Activated gamma-delta T cell treated with anti-CD3 and anti-CD28 coated beads, Interleukin-2, amount 50 U/mL, for 16 hours (primary cell): ENCODE results near the gene JADE2.
"Not testable (repeated sequence)": the region's sequence is repeated elsewhere in the genome, so short reads cannot be mapped to it uniquely, and the experiment has no call there.

Source experiments
- DNase-seq: peaks from one replicate; pipeline ENCODE4 v3.0.0-alpha.2; 2020; ENCODE audit warnings: low read depth

JADE2 gene

GRCh38 chr5:134524826-134525682, at the start of gene JADE2:
Gene JADE2, plus strand, starts transcription at chr5:134525670. Its CDS starts 10,188 bp downstream, at chr5:134535858.
- peak; percentile 68 for DNase-seq

- no peak for DNase-seq
Observed at GRCh38 chr5:134477462-134478245, 47.8 kb upstream of the JADE2 start.

GRCh38 chr5:134479839-134480238, 45.6 kb upstream of the JADE2 start:
- no peak for DNase-seq

GRCh38 chr5:134489227-134489944, 36.1 kb upstream of the JADE2 start:
- DNase-seq = no peak

- no peak for DNase-seq
Observed at GRCh38 chr5:134490255-134490924, 35.1 kb upstream of the JADE2 start.

- DNase-seq = no peak
Observed at GRCh38 chr5:134490925-134491271, 34.6 kb upstream of the JADE2 start.

GRCh38 chr5:134491841-134492442, 33.5 kb upstream of the JADE2 start:
- DNase-seq = no peak

- DNase-seq = no peak
Observed at GRCh38 chr5:134492568-134492967, 32.9 kb upstream of the JADE2 start.

- DNase-seq = no peak
Observed at GRCh38 chr5:134493461-134494055, 31.9 kb upstream of the JADE2 start.

GRCh38 chr5:134494780-134495179, 30.7 kb upstream of the JADE2 start:
- DNase-seq = no peak

DNA sequence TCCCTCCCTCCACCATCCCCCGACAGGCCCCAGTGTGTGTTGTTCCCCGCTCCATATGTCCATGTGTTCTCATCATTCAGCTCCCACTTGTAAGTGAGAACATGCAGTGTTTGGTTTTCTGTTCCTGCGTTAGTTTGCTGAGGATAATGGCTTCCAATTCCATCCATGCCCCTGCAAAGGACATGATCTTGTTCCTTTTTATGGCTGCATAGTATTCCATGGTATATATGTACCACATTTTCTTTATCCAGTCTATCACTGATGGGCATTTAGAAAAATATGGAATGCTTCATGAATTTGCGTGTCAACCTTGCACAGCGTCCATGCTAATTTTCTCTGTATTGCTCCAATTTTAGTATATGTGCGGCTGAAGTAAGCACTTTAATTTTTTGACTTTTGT, 25.6 kb upstream of the JADE2 start:
- DNase-seq = not testable (repeated sequence)

DNA sequence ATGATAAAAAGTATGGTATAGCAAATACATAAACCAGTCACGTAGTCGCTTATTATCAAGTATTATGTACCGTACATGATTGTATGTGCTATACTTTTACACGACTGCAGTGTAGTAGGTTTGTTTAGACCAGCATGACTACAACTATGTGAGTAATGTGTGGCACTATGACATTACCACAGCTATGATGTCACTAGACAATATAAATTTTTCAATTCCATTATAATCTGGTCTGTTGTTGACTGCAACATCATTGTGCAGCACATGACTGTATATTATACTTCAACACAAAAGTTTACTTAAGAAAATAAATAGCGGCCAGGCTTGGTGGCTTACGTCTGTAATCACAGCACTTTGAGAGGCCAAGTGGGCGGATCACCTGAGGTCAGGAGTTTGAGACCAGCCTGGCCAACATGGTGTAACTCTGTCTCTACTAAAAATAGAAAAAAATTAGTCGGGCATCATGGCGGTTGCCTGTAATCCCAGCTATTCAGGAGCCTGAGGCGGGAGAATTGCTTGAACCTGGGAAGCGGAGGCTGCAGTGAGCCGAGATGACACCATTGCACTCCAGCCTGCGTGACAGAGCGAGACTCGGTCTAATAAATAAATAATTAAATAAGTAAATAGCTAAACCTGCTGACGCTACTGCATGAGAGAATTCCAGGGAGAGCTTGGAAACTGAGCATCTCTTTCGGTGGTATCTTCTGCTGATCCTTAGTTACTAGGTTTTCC, 24.6 kb upstream of the JADE2 start:
- DNase-seq = no peak

GRCh38 chr5:134502259-134502658, 23.2 kb upstream of the JADE2 start:
- no peak for DNase-seq

GRCh38 chr5:134503088-134503936, 22.2 kb upstream of the JADE2 start:
- DNase-seq = peak; percentile 48

DNA sequence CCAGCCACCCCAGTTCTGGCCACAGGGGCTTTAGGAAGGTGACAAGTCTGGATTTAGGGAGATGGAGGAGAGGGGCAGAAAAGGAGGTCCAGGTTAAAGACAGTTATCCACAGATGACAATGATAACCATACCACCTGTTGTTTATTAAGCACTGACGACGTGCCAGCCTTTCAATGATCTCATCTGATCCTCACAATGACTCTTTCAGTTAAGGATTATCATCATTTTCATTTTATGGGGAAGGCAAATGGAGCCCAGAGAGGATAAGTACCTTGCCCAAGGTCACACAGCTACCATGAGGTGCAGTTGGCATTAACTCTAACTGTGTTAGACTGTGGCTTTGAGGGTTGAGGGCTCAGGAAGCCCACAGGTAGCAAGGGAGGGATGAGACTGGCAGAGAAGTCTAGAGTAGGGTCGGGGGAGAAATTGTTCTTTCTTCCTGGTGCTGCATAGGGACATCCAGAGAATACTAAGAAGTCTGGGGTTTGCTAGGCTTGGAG, 21.5 kb upstream of the JADE2 start:
- no peak for DNase-seq

DNA sequence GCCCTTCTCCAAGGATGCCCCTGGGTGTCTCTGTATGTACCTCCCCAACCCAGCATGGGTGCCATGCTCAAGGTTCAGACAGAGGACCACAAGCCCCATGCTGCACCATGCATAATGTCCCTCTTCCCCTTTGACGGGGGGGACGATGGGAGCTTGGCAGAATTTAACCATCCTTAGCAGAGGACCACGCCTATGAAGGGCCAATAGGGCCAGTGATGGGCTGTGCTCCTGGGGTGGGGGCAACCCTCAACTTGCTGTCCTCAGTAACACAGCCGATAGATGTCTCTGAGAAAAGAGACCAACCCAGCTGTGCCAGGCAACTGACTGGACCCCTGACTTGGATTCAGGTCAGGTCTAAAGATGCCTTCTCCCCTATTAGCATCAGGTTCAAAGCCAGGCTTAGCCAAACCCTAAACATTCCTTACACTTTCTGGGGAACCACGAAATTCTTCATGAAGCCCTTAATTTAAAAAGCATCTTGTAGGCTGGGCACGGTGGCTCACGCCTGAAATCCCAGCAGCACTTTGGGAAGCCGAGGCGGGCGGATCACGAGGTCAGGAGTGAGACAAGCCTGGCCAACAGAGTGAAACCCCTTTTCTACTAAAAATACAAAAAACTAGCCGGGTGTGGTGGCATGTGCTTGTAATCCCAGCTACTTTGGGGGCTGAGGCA, 20.7 kb upstream of the JADE2 start:
- DNase-seq = no peak

GRCh38 chr5:134506054-134507039, 19.1 kb upstream of the JADE2 start:
- no peak for DNase-seq

DNA sequence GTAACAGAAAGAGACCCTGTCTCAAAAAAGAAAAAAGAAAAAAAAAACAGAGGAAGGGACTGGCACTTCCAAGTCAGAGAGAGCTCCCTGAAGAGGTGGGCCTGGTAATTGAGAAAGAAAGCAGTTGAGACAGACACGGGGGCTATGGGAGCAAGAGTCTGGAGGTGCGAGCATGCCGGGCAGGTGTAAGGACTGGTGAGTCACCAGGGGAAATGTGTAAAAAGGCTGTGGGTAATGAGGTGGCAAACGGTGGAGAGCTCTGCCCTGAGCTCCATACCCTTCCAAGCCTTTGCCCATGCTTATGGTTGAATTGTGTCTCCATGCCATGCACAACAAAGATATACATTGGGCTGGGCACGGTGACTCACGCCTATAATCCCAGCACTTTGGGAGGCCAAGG, 18.0 kb upstream of the JADE2 start:
- DNase-seq = no peak
